ENCODE results near the gene ALKAL2.

- TF ChIP-seq MAZ (CRISPR knock-in tag; conservative IDR thresholded peaks at IDR 0.05 in 1 of 2, IDR thresholded peaks at IDR 0.05 in 1 of 2) (no peak), KAT8 (IDR thresholded peaks at IDR 0.05; ENCODE audit: low read depth) (no peak), FOXM1 (IDR thresholded peaks at IDR 0.05; ENCODE audit: low read depth) (no peak), FOXM1 (CRISPR knock-in tag; IDR thresholded peaks at IDR 0.05; ENCODE audit: low read depth) (no peak), CTCF (IDR thresholded peaks at IDR 0.05 in 2 of 3, conservative IDR thresholded peaks at IDR 0.05 in 1 of 3; ENCODE audit: insufficient read depth in 2 of 3, low read depth in 1 of 3, low read length in 3 of 3) (no peak), GABPA (tag; conservative IDR thresholded peaks at IDR 0.05; ENCODE audit: low read depth) (no peak), SMC3 (conservative IDR thresholded peaks at IDR 0.05; ENCODE audit: insufficient read depth, low read depth, low read length) (no peak), SIN3A (IDR thresholded peaks at IDR 0.05; ENCODE audit: borderline replicate concordance in 2 of 2, control insufficient read depth in 1 of 2, low read depth in 2 of 2, low read length in 2 of 2) (no peak)
Observed at GRCh38 chr2:283996-284794, 3.7 kb downstream of the ALKAL2 start.
